Endothelial cell of umbilical vein (primary cell): ENCODE results near the gene AK8. TPM values are rescaled to one million over a fixed set of nuclear protein-coding genes. Genes with fewer than 3 reads are reported as not detected.
"Not testable (repeated sequence)": the region's sequence is repeated elsewhere in the genome, so short reads cannot be mapped to it uniquely, and the experiment has no call there.

ENCODE experiments used
- BruUV-seq: library from RNA; stranded (reverse); fragments of 400-500 nt; replicated peaks from 2 replicates; lab custom pipeline; 2021; lab: Mats Ljungman, UMichigan
- CTCF ChIA-PET: fragments of 300-600, 350-600 bp; sonication (Branson Sonifier 250); formaldehyde crosslinking; loops from one replicate; lab custom pipeline; 2021; ENCODE audit warnings: antibody characterized with exemption, inconsistent platforms; lab: Charles Lee
- POLR2A ChIA-PET: fragments of 300-600, 350-600 bp; sonication (Branson Sonifier 250); formaldehyde crosslinking; loops from one replicate; lab custom pipeline; 2021; ENCODE audit warnings: antibody characterized with exemption, inconsistent platforms; lab: Charles Lee
- DNase-seq: peaks from one replicate; pipeline ENCODE4 v3.0.0-alpha.2; 2011; ENCODE audit warnings: low read depth, low spot score
- FAIRE-seq: peaks from 2 replicates; lab custom pipeline; 2011; peaks lifted over from hg19 to GRCh38; lab: Jason Lieb, UNC
- H2AFZ ChIP-seq: 2 replicates; pipeline ENCODE4 v1.6.0; 2012; ENCODE audit warnings: low read depth, low read length, control low read depth, inconsistent platforms
- H3K27ac ChIP-seq: 2 replicates; pipeline ENCODE4 v1.5.1; 2011; ENCODE audit warnings: low read depth, mild to moderate bottlenecking, control low read depth, low read length, moderate library complexity; ENCODE audit not compliant: insufficient read depth
- H3K27me3 ChIP-seq, 2 experiments: 2 replicates each; pipeline versions ENCODE4 v1.6.0 to v1.6.1; 2011; ENCODE audit warnings: low read length in 2 of 2, mixed read lengths in 1 of 2; ENCODE audit not compliant: control insufficient read depth in 2 of 2, insufficient read depth in 2 of 2
- H3K36me3 ChIP-seq, 2 experiments: 2 replicates in 1 of 2; 3 replicates in 1 of 2; pipeline ENCODE4 v1.5.1; 2011; ENCODE audit warnings: low read length in 2 of 2, mild to moderate bottlenecking in 1 of 2, moderate library complexity in 1 of 2; ENCODE audit not compliant: control insufficient read depth in 2 of 2, insufficient read depth in 2 of 2; ENCODE audit errors: extremely low read depth in 1 of 2
- H3K4me1 ChIP-seq: 3 replicates; pipeline ENCODE4 v1.5.1; 2011; ENCODE audit warnings: mild to moderate bottlenecking, low read length; ENCODE audit not compliant: control insufficient read depth, insufficient read depth; ENCODE audit errors: extremely low read depth
- H3K4me2 ChIP-seq: 2 replicates; pipeline ENCODE4 v1.6.1; 2011; ENCODE audit warnings: low read length, control low read depth, mixed read lengths; ENCODE audit not compliant: insufficient read depth
- H3K4me3 ChIP-seq, 3 experiments: fragments of 200-600 bp in 1 of 3; sonication (generic), shearing (Covaris generic) in 1 of 3; replicated peaks in 1 of 3; 2 replicates each; pipeline ENCODE4 v1.5.1; 2011 to 2016; ENCODE audit warnings: control low read depth in 3 of 3, low read length in 3 of 3, mild to moderate bottlenecking in 2 of 3, inconsistent platforms in 1 of 3, low read depth in 1 of 3, moderate library complexity in 1 of 3; ENCODE audit not compliant: insufficient read depth in 1 of 3
- H3K79me2 ChIP-seq: 2 replicates; pipeline ENCODE4 v1.6.0; 2012; ENCODE audit warnings: low read length, inconsistent platforms; ENCODE audit not compliant: control insufficient read depth, insufficient read depth
- H3K9ac ChIP-seq: replicated peaks from 2 replicates; pipeline ENCODE3; 2011; ENCODE audit warnings: low read length, control low read depth; ENCODE audit not compliant: insufficient read depth; ENCODE audit errors: extremely low read depth
- H3K9me1 ChIP-seq: replicated peaks from 3 replicates; pipeline ENCODE4 v1.6.0; 2011; ENCODE audit warnings: mild to moderate bottlenecking, low read length; ENCODE audit not compliant: control insufficient read depth, insufficient read depth; ENCODE audit errors: extremely low read depth
- H3K9me3 ChIP-seq: replicated peaks from 2 replicates; pipeline ENCODE4 v1.5.1; 2012; ENCODE audit warnings: low read length, inconsistent platforms; ENCODE audit not compliant: control insufficient read depth, insufficient read depth
- H4K20me1 ChIP-seq: replicated peaks from 2 replicates; pipeline ENCODE3; 2011; ENCODE audit warnings: mild to moderate bottlenecking, low read length; ENCODE audit not compliant: control insufficient read depth, insufficient read depth; ENCODE audit errors: extremely low read depth
- CTCF ChIP-seq, 2 donors: IDR thresholded peaks; 1 replicate in 1 of 2; 2 replicates in 1 of 2; pipeline ENCODE4 v1.5.1; 2011; ENCODE audit warnings: low read length in 2 of 2, mild to moderate bottlenecking in 2 of 2, moderate library complexity in 2 of 2, control low read depth in 1 of 2, inconsistent platforms in 1 of 2, low read depth in 1 of 2; ENCODE audit not compliant: insufficient read depth in 1 of 2; ENCODE audit errors: extremely low read depth in 1 of 2
- EZH2 ChIP-seq: IDR thresholded peaks from 2 replicates; pipeline ENCODE4 v1.6.1; 2012; ENCODE audit warnings: borderline replicate concordance, low read depth, mild to moderate bottlenecking, moderate library complexity, low read length, inconsistent platforms; ENCODE audit not compliant: severe bottlenecking
- FOS ChIP-seq: IDR thresholded peaks from 2 replicates; pipeline ENCODE4 v1.6.1; 2011; ENCODE audit warnings: mild to moderate bottlenecking, low read length, moderate library complexity, borderline replicate concordance; ENCODE audit not compliant: insufficient read depth
- GATA2 ChIP-seq: IDR thresholded peaks from 2 replicates; pipeline ENCODE4 v1.7.0; 2011; ENCODE audit warnings: low read depth, mild to moderate bottlenecking, moderate library complexity, mixed read lengths, low read length; ENCODE audit not compliant: insufficient read length, insufficient read depth
- JUN ChIP-seq: IDR thresholded peaks from 2 replicates; pipeline ENCODE4 v1.6.1; 2011; ENCODE audit warnings: borderline replicate concordance, low read depth; ENCODE audit not compliant: insufficient read length, insufficient read depth
- MAX ChIP-seq: IDR thresholded peaks from 2 replicates; pipeline ENCODE4 v1.6.1; 2011; ENCODE audit not compliant: insufficient read depth, insufficient read length
- MYC ChIP-seq: IDR thresholded peaks from one replicate; pipeline ENCODE4 v1.6.1; 2011; ENCODE audit warnings: mild to moderate bottlenecking, low read depth, low read length
- POLR2A ChIP-seq: IDR thresholded peaks from 2 replicates; pipeline ENCODE4 v1.6.1; 2012; ENCODE audit warnings: low read depth, mild to moderate bottlenecking, control low read depth, low read length
- POLR2AphosphoS5 ChIP-seq: IDR thresholded peaks from 2 replicates; pipeline ENCODE4 v1.6.1; 2012; ENCODE audit warnings: low read depth, mild to moderate bottlenecking, control low read depth, low read length, moderate library complexity; ENCODE audit not compliant: insufficient read depth
- dilution Hi-C: fragments of 300-500 bp; cut with MboI; formaldehyde crosslinking; loops from one replicate; pipeline ENCODE4 v1.15.0; 2019; ENCODE audit warnings: low sequenced_read_pairs; ENCODE audit not compliant: extremely low pct_ligation_motif_present
- intact Hi-C: fragments of 100-400 bp; cut with micrococcal nuclease; formaldehyde crosslinking; loops from one replicate; pipeline ENCODE4 v1.10.0; 2022
- polyA plus RNA-seq, 4 experiments: library from polyadenylated mRNA; depleted of rRNA in 3 of 4; stranded (reverse) in 3 of 4; unstranded in 1 of 4; fragments of >200 nt; gene quantifications; 2 replicates each; pipeline versions ENCODE4 v1.2.1 to v1.2.3, GENCODE V29; 2011 to 2012; ENCODE audit warnings: missing spikeins in 1 of 4
- total RNA-seq: library from RNA; stranded (reverse); gene quantifications from 2 replicates; pipeline ENCODE4 v1.2.3, GENCODE V29; 2021

The AK8 gene
- total and polyA plus RNA-seq, 2 donors (not counting 3 experiments of a cell fraction or from before 2014, with no cell fraction given), result 0.06 TPM; not detected in 1

GRCh38 chr9:132711846-132712245 lies 166.2 kb downstream of the AK8 start:
- Histone ChIP-seq H3K9me3 (no peaks in the 10 kb centered on the region), H3K36me3 (no peaks in the 10 kb centered on the region), H3K4me3 (no peak overlapping the region), H4K20me1 (no peaks in the 10 kb centered on the region), H3K4me2 (no peak overlapping the region), H3K9me1 (no peaks in the 10 kb centered on the region), H2AFZ (no peak overlapping the region), H3K27ac (no peak overlapping the region), H3K9ac (no peak overlapping the region), H3K79me2 (no peaks in the 10 kb centered on the region), H3K4me1 (no peaks in the 10 kb centered on the region), H3K27me3 (peaks cover 4 to 5% of the 10 kb centered on the region in 2 experiments)
- FAIRE-seq, result no peak
- TF ChIP-seq MAX (no peak), POLR2AphosphoS5 (no peak), POLR2A (no peak), JUN (no peak), GATA2 (no peak), MYC (no peak), CTCF (IDR thresholded peaks at IDR 0.05; ENCODE audit: extremely low read depth in 1 of 2, insufficient read depth in 1 of 2, low read depth in 1 of 2, low read length in 2 of 2) (no peak), EZH2 (no peak), FOS (no peak)
- ChIA-PET POLR2A (no interaction called here), CTCF (no interaction called here)
- dilution Hi-C loops (no loop called here), intact Hi-C loops (no loop called here)
- DNase-seq, result no peak
- BruUV-seq, result no TSS peak

- CTCF ChIA-PET, BruUV-seq, H3K9me1 ChIP-seq, POLR2A ChIA-PET, H2AFZ ChIP-seq, intact Hi-C loops, DNase-seq, H3K9me3 ChIP-seq, H3K27ac ChIP-seq, H3K27me3 ChIP-seq, H3K9ac ChIP-seq, dilution Hi-C loops, FAIRE-seq, H3K79me2 ChIP-seq, H3K36me3 ChIP-seq, H3K4me2 ChIP-seq, H3K4me3 ChIP-seq, H4K20me1 ChIP-seq, H3K4me1 ChIP-seq: not testable (repeated sequence)
These were observed 166.9 kb downstream of the AK8 start for GRCh38 chr9:132711152-132711551.
